ENCODE data around the gene SPTLC3.

- TF ChIP-seq GATA2 (IDR thresholded peaks at IDR 0.05; ENCODE audit: low read depth, low read length) (no peak), GATA3 (IDR thresholded peaks at IDR 0.05; ENCODE audit: low read depth, low read length) (no peak)
These were observed 40.3 kb upstream of the SPTLC3 start for GRCh38 chr20:12968472-12968871.

Data from SH-SY5Y (cell line).